AG09319 (cell line): ENCODE measurements around the gene CTNNBL1.

ENCODE experiments used
- DNase-seq: peaks from one replicate; pipeline ENCODE4 v3.0.0-alpha.2; 2010; ENCODE audit warnings: low read depth; ENCODE audit errors: extremely low read depth
- TF ChIP-seq, protein P1 (sequence below): IDR thresholded peaks from 2 replicates; pipeline ENCODE4 v1.5.1; 2011; ENCODE audit warnings: low read depth, mild to moderate bottlenecking, inconsistent platforms, low read length, moderate library complexity

Gene CTNNBL1

DNA sequence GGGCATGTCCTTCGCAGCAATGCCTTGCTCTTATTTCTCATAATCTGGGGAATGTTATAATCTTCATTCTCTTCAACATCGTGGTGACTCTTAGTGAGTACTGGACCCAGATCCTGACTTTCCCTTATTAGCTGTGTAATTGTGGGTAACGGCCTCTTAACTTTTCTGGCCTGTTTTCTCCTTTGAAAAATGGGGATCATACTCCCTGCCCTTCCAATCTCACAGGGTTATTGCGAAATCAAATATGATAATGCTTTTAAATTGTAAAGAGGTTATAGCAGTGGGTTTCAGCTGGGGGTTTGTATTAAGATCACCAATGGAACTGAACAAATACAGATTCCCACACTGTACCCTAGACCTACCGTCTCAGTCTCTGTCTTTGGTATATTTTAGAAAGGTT lies 77.1 kb downstream of the CTNNBL1 start:
- TF ChIP-seq, protein P1, sequence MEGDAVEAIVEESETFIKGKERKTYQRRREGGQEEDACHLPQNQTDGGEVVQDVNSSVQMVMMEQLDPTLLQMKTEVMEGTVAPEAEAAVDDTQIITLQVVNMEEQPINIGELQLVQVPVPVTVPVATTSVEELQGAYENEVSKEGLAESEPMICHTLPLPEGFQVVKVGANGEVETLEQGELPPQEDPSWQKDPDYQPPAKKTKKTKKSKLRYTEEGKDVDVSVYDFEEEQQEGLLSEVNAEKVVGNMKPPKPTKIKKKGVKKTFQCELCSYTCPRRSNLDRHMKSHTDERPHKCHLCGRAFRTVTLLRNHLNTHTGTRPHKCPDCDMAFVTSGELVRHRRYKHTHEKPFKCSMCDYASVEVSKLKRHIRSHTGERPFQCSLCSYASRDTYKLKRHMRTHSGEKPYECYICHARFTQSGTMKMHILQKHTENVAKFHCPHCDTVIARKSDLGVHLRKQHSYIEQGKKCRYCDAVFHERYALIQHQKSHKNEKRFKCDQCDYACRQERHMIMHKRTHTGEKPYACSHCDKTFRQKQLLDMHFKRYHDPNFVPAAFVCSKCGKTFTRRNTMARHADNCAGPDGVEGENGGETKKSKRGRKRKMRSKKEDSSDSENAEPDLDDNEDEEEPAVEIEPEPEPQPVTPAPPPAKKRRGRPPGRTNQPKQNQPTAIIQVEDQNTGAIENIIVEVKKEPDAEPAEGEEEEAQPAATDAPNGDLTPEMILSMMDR, result no peak
- DNase-seq, result no peak

DNA sequence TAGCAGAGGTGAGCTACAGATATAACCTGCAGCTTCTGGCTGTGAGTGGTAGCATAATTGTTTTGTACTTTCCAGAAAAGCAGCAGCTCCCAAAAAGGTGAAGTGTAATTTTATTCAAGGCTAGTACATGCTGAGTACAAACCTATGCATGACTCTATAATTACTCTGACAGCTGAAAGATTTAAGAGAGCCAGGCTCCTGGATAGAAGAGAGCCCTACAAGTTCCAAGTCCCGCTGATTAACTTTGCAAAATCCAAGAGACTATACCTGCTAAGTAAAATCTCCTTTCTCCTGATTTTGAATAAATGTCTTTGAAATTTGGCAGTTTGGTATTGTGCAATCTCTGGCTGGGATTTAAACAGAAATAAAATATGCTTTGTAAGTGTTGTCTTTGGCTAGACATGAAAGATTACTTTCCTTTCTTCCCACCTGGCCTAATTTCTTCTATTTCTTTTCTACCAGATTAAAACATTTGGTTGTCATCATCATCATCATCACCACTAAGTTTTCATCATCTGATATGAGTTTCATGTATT lies 79.5 kb downstream of the CTNNBL1 start:
- TF ChIP-seq, protein P1, result no peak
- DNase-seq, result no peak

DNA sequence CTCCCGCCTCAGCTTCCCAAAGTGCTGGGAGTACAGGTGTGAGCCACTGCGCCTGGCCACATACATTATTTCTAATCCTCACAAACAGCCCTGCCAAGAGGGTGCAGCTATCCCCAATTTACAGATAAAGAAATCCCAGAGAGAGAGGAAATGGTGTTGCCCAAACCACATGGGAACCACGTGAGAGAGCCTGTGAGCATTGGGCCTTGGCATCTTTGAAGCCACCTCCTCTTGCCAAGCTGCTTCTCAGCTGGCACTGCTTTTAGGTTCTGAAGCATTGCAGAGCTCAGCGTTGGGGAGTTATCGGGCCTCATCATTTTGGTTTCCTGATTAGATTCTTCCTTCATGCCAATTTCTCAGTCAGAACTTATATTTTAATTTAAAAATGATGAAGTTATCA lies 80.3 kb downstream of the CTNNBL1 start:
- TF ChIP-seq, protein P1, result no peak
- no peak for DNase-seq

DNA sequence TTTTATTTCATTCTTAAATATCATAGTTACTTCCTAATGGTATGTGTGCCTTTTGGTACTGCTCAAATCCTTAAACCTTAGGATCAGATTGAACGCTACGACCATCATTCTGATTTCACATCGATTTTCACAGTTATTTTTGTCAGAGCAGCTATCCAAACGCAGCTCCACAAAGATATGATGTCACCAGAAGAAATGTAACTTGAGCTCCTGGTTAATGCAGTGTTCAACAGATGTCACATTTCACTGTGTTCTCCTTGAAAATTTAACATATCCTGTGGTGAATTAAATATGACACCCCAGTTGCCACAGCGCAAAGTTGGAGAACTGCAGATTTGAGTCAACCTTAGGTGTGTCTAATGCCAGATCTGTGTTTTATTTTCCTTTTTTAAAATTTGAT lies 81.4 kb downstream of the CTNNBL1 start:
- TF ChIP-seq, protein P1, result no peak
- no peak for DNase-seq

DNA sequence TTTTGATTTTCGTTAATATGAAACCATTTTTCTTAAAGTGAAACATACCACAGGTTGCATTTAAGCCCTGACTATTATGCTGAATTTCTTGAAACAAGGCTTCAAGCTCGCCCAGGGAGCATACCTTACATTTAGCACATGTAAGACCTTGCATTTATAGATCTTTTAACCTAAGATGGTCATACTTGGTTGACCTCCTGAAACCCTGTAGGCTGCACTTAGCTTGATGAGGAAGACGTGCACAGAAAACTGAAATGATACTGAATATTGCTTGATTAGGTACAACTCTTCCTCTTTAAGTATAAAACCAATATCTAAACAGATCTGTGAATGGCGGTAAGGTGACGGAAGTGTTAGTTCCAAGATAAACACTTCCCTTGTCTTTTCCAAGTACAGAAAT lies 82.2 kb downstream of the CTNNBL1 start:
- TF ChIP-seq, protein P1, result no peak
- no peak for DNase-seq

DNA sequence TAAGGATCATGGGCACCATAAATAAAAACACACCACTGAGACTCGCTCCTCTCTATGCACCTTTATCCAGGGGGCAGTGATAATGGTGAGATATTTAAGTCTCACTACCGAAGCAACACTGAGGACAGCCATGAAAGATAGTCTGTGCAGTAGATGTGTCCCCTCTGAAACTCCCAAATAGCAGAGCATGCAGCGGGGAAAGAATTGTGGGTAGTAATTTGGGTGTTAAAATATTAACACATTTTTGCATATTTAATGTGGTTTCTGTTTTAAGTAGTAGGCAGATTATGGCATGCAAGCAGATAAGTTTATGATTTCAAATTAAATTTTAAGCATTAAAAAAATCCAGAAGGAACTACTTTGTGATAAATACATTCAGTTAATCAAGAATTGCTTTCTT lies 82.7 kb downstream of the CTNNBL1 start:
- no peak for DNase-seq
- TF ChIP-seq, protein P1, result no peak

DNA sequence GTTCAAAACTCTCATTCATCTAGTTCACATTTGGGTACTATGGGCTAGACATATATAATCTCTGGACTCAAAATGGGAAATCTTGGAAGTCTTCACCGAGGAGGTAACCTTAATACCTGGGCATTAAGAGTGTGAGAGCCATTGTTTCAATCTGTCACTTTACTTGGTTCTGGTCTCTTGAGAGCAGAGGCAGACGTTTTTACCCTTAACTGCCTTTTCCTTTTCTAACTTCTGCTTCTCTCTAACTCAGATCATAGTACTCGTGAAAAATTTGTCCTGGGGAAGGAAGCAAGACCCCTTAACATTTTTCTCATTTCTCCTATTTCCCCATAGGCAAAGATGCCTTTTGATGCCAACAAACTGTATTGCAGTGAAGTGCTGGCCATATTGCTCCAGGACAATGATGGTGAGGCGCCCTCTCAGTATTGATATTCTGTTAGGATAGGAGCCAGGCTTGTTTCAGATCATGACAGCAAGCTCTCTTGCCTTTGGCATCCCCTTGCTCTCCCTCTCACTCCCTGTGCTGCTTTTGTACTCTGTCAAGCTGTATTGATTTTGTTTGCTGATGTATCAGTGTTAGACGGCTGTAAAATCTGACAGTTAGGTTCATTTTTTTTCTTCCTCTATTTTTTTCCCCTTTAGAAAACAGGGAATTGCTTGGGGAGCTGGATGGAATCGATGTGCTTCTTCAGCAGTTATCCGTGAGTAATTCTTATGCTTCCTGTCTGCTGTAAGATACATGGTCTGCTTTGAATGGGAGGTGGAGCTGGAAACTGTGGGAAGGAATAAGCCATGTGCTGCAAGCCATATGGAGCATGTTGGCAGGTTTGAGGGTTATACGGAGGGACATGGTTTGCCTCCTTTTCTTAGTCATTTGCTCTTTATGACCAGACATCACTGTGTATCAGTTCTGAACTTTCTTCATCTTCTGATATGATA lies 83.5 kb downstream of the CTNNBL1 start:
- no peak for DNase-seq
- TF ChIP-seq, protein P1, result no peak
